Left lung (tissue), 10 donors: Measurements from ENCODE around the gene TIAM2. TPM values are rescaled to one million over a fixed set of nuclear protein-coding genes. Genes with fewer than 3 reads are reported as not detected.

Experiments
- ATAC-seq: fragments of 200-7000 bp; cut with Tn5 transposase; one replicate; pipeline ENCODE4 v1.9.1; 2020; ENCODE audit warnings: moderate library complexity
- DNase-seq, 4 donors: peaks; one replicate each; pipeline ENCODE4 v3.0.0-alpha.2; 2013 to 2020
- H3K27ac ChIP-seq, 2 donors: fragments of 200-600 bp; sonication (generic) in 1 of 2; one replicate each; pipeline versions ENCODE4 v1.5.0 to v1.8.0; 2020 to 2021
- H3K27me3 ChIP-seq, 2 donors: fragments of 200-600 bp; sonication (generic) in 1 of 2; one replicate each; pipeline versions ENCODE4 v1.5.0 to v1.8.0; 2020 to 2021
- H3K36me3 ChIP-seq, 2 donors: fragments of 200-600 bp; sonication (generic) in 1 of 2; one replicate each; pipeline versions ENCODE4 v1.5.0 to v1.8.0; 2020 to 2021
- H3K4me1 ChIP-seq, 2 donors: fragments of 200-600 bp; one replicate each; pipeline ENCODE4 v1.8.0; 2021
- H3K4me3 ChIP-seq, 2 donors: fragments of 200-600 bp; sonication (generic) in 1 of 2; one replicate each; pipeline versions ENCODE4 v1.5.0 to v1.8.0; 2020 to 2021; ENCODE audit warnings: mild to moderate bottlenecking in 1 of 2
- H3K9me3 ChIP-seq, 2 donors: fragments of 200-600 bp; sonication (generic) in 1 of 2; one replicate each; pipeline versions ENCODE4 v1.5.0 to v1.8.0; 2020 to 2021
- CTCF ChIP-seq, 2 donors: fragments of 200-600 bp; sonication (generic) in 1 of 2; IDR thresholded peaks; one replicate each; pipeline versions ENCODE4 v1.5.0 to v1.8.0; 2021; ENCODE audit warnings: antibody characterized with exemption in 2 of 2
- intact Hi-C, 2 donors: fragments of 100-400 bp; cut with DNase I; formaldehyde crosslinking; loops; one replicate each; pipeline versions ENCODE4 v1.11.2 to v1.14.2; 2022
- polyA plus RNA-seq, 6 donors: library from polyadenylated mRNA; unstranded; fragments of 120-200 nt; gene quantifications; one replicate each; pipeline ENCODE4 v1.2.1, GENCODE V29; 2013; ENCODE audit not compliant: insufficient read length in 6 of 6
- total RNA-seq, 2 donors: library from RNA; stranded (reverse); fragmentation: NEBNext Ultra II Directional; extraction: Animal tissue kit (Norgen Biotek cat#: 25700); gene quantifications; one replicate each; pipeline ENCODE4 v1.2.1, GENCODE V29; 2021
- donor health status: DM: no; HTN: yes; CAD: no.
- donor health status: DM: no; HTN: no; CAD: no.

TIAM2 gene
- total and polyA plus RNA-seq, 8 donors: 6.9 to 25.0 (median 20.6) TPM

DNA sequence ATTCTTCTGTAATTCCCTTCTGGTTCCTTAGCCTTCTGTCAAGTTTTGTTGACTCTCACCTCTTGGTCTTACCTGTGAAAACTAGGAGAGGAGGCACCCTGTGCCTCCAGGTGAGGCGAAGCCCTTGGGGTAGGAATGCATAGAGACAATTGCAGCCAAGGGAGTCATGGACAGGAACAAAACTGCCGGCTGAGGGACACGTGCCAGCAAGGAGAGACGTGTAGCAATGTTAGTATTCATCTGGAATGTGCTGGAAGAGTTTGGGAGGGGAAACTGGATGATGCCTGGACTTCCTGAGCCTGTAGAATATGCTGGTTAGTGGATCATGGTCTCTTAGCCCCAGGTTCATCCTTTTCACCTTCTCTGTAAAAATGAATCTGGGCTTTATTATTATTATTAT lies 3.9 kb upstream of the TIAM2 start:
- H3K4me1 ChIP-seq: peaks cover 0 to 11% of the 10 kb centered on the region in 2 donors
- H3K9me3 ChIP-seq: no peaks in the 10 kb centered on the region
- peaks cover 9 to 27% of the 10 kb centered on the region in 2 donors for H3K27me3 ChIP-seq
- no peak overlapping the region for H3K4me3 ChIP-seq
- TF ChIP-seq CTCF (IDR thresholded peaks at IDR 0.05): no peak
- intact Hi-C loops: no loop called here
- H3K27ac ChIP-seq: no peak overlapping the region
- H3K36me3 ChIP-seq: no peaks in the 10 kb centered on the region
- ATAC-seq (no peak), DNase-seq (no peak)

- no peaks in the 10 kb centered on the region for H3K36me3 ChIP-seq
- no peak overlapping the region for H3K27ac ChIP-seq
- no peaks in the 10 kb centered on the region for H3K9me3 ChIP-seq
- intact Hi-C loops: no loop called here
- peaks cover 16 to 45% of the 10 kb centered on the region in 2 donors for H3K27me3 ChIP-seq
- no peak for TF ChIP-seq CTCF (IDR thresholded peaks at IDR 0.05)
- H3K4me3 ChIP-seq: no peak overlapping the region
- ATAC-seq (no peak), DNase-seq (no peak)
- H3K4me1 ChIP-seq: peaks cover 0 to 11% of the 10 kb centered on the region in 2 donors
Observed at GRCh38 chr6:154993026-154993425, 2.1 kb upstream of the TIAM2 start.

DNA sequence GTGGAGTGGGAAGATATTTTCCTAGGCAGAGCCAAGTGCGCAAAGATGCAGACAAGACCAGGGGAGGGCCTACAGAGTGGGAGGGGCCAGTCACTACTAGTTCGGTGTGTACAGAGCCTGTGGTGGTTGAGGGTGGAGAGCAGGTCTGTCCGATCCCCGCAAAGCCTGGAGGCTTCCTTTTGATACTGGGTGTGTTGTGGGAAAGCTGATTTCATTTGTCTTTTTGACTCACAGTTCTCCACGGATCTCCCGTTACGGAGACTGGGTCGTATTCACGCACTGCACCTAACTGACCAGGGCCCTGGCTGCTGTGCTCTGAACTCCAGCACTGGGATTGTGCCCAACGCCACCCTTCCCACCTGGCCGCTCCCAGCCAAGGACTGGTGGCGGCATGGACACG lies 1.4 kb upstream of the TIAM2 start:
- ATAC-seq: no peak
- Histone ChIP-seq H3K27me3 (peaks cover 16 to 52% of the 10 kb centered on the region in 2 donors), H3K36me3 (no peaks in the 10 kb centered on the region), H3K27ac (no peak overlapping the region), H3K9me3 (no peaks in the 10 kb centered on the region), H3K4me3 (no peak overlapping the region), H3K4me1 (peaks cover 0 to 11% of the 10 kb centered on the region in 2 donors)
- TF ChIP-seq CTCF (IDR thresholded peaks at IDR 0.05): no peak
- no peak for DNase-seq
- intact Hi-C loops: no loop called here

GRCh38 chr6:154994836-154995253 lies 270 bp upstream of the TIAM2 start:
- no peak overlapping the region for H3K4me3 ChIP-seq
- intact Hi-C loops: no loop called here
- no peaks in the 10 kb centered on the region for H3K36me3 ChIP-seq
- H3K9me3 ChIP-seq: no peaks in the 10 kb centered on the region
- no peak for TF ChIP-seq CTCF (IDR thresholded peaks at IDR 0.05)
- peaks cover 0 to 11% of the 10 kb centered on the region in 2 donors for H3K4me1 ChIP-seq
- peaks cover 16 to 61% of the 10 kb centered on the region in 2 donors for H3K27me3 ChIP-seq
- ATAC-seq (no peak), DNase-seq (no peak)
- H3K27ac ChIP-seq: no peak overlapping the region

DNA sequence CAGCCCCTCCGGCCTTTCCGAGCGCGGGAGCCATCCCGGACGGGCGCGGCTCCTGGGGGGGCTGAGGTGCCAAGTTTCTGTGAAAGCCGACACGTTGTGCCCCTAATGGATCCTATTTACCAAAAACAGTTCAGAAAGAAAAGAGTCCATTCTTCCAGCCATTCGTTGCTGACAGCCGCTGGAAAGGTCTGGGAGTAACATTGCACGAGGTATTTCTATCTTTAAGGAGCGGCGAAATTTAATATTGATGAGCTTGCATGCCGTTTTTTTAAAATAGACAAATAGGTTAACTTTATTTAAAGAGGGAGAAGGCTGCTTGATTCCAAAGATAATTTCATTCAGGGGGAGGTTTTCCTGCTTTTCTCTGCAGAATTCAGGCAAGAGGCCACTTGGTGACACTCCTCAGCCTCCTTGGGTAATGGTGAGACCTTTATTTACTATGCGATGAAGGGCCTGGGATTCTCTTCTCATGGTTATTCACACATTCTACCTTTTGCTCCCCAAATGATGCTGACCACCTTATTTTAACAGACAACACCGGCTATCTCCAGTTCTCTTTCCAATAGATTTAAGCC lies 988 bp downstream of the TIAM2 start:
- DNase-seq: no peak
- Histone ChIP-seq H3K9me3 (no peaks in the 10 kb centered on the region), H3K4me3 (peak overlapping the region; percentile 33 to 41), H3K27me3 (peaks cover 16 to 62% of the 10 kb centered on the region in 2 donors), H3K36me3 (no peaks in the 10 kb centered on the region), H3K27ac (no peak overlapping the region), H3K4me1 (peaks cover 0 to 11% of the 10 kb centered on the region in 2 donors)
- intact Hi-C loops: no loop called here
- no peak for ATAC-seq
- no peak for TF ChIP-seq CTCF (IDR thresholded peaks at IDR 0.05)
